SU-DHL-6 (cell line): ENCODE results near the gene TSGA10IP.

Experiments
- EZH2phosphoT487 ChIP-seq: fragments of 200-600 bp; sonication (generic), shearing (Covaris generic); conservative IDR thresholded peaks from 2 replicates; pipeline ENCODE4 v1.6.1; 2018; ENCODE audit warnings: mild to moderate bottlenecking, antibody characterized with exemption, low read length, moderate library complexity, mixed read lengths
- TF ChIP-seq, protein P1 (sequence below): fragments of 200-600 bp; sonication (generic); IDR thresholded peaks from one replicate; pipeline ENCODE4 v1.5.1; 2017; ENCODE audit warnings: antibody characterized with exemption, mild to moderate bottlenecking, low read length, moderate library complexity; ENCODE audit not compliant: insufficient read depth, poor library complexity, severe bottlenecking

- TF ChIP-seq, protein P1, sequence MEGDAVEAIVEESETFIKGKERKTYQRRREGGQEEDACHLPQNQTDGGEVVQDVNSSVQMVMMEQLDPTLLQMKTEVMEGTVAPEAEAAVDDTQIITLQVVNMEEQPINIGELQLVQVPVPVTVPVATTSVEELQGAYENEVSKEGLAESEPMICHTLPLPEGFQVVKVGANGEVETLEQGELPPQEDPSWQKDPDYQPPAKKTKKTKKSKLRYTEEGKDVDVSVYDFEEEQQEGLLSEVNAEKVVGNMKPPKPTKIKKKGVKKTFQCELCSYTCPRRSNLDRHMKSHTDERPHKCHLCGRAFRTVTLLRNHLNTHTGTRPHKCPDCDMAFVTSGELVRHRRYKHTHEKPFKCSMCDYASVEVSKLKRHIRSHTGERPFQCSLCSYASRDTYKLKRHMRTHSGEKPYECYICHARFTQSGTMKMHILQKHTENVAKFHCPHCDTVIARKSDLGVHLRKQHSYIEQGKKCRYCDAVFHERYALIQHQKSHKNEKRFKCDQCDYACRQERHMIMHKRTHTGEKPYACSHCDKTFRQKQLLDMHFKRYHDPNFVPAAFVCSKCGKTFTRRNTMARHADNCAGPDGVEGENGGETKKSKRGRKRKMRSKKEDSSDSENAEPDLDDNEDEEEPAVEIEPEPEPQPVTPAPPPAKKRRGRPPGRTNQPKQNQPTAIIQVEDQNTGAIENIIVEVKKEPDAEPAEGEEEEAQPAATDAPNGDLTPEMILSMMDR = no peak
- TF ChIP-seq EZH2phosphoT487 = no peak
Measured at GRCh38 chr11:66008095-66008467, 62.8 kb downstream of the TSGA10IP start.
